Neural crest cell (in vitro differentiated cells): ENCODE measurements around the gene DOK6. TPM values are rescaled to one million over a fixed set of nuclear protein-coding genes. Genes with fewer than 3 reads are reported as not detected.

Experiments used
- DNase-seq: peaks from one replicate; pipeline ENCODE4 v3.0.0; 2021; ENCODE audit warnings: low read depth, mixed read lengths, low spot score
- H3K27ac Mint-ChIP-seq: one replicate; pipeline ENCODE4 v1.8.0; 2021; ENCODE audit warnings: mild to moderate bottlenecking, mixed read lengths; ENCODE audit not compliant: unreplicated experiment
- H3K27me3 Mint-ChIP-seq: 2 replicates; pipeline ENCODE4 v1.8.0; 2021; ENCODE audit warnings: low read depth, mild to moderate bottlenecking, mixed read lengths
- H3K36me3 Mint-ChIP-seq: 2 replicates; pipeline ENCODE4 v1.8.0; 2021; ENCODE audit warnings: low read depth, mild to moderate bottlenecking, mixed read lengths
- H3K4me1 Mint-ChIP-seq: 2 replicates; pipeline ENCODE4 v1.8.0; 2021; ENCODE audit warnings: mixed read lengths
- H3K4me3 Mint-ChIP-seq: one replicate; pipeline ENCODE4 v1.8.0; 2021; ENCODE audit warnings: mild to moderate bottlenecking, mixed read lengths
- H3K9me3 Mint-ChIP-seq: 2 replicates; pipeline ENCODE4 v1.8.0; 2021; ENCODE audit warnings: mixed read lengths
- total RNA-seq: library from RNA; stranded (reverse); gene quantifications from 2 replicates; pipeline ENCODE4 v1.2.1, GENCODE V29; 2021
- TF ChIP-seq, protein P1 (sequence below): fragments of 200-600 bp; sonication (generic); conservative IDR thresholded peaks from 2 replicates; pipeline ENCODE4 v1.5.0; 2021; ENCODE audit warnings: antibody characterized with exemption, mild to moderate bottlenecking

DOK6 gene
- total RNA-seq, 1 donor from 2014 or later = 3.6 TPM

- TF ChIP-seq, protein P1, sequence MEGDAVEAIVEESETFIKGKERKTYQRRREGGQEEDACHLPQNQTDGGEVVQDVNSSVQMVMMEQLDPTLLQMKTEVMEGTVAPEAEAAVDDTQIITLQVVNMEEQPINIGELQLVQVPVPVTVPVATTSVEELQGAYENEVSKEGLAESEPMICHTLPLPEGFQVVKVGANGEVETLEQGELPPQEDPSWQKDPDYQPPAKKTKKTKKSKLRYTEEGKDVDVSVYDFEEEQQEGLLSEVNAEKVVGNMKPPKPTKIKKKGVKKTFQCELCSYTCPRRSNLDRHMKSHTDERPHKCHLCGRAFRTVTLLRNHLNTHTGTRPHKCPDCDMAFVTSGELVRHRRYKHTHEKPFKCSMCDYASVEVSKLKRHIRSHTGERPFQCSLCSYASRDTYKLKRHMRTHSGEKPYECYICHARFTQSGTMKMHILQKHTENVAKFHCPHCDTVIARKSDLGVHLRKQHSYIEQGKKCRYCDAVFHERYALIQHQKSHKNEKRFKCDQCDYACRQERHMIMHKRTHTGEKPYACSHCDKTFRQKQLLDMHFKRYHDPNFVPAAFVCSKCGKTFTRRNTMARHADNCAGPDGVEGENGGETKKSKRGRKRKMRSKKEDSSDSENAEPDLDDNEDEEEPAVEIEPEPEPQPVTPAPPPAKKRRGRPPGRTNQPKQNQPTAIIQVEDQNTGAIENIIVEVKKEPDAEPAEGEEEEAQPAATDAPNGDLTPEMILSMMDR = no peak
- Mint-ChIP-seq H3K9me3 (peaks cover 3% of the 10 kb centered on the region), H3K4me1 (peaks cover 3% of the 10 kb centered on the region), H3K27ac (peak overlapping the region; percentile 78), H3K36me3 (no peaks in the 10 kb centered on the region), H3K27me3 (no peaks in the 10 kb centered on the region), H3K4me3 (no peak overlapping the region)
- no peak for DNase-seq
Measured at GRCh38 chr18:69626643-69627242, 226.1 kb downstream of the DOK6 start.

GRCh38 chr18:69628774-69629359 is 228.2 kb downstream of the DOK6 start:
- TF ChIP-seq, protein P1 = no peak
- Mint-ChIP-seq H3K9me3 (peaks cover 3% of the 10 kb centered on the region), H3K36me3 (no peaks in the 10 kb centered on the region), H3K27ac (no peak overlapping the region), H3K27me3 (no peaks in the 10 kb centered on the region), H3K4me3 (no peak overlapping the region), H3K4me1 (peaks cover 3% of the 10 kb centered on the region)
- no peak for DNase-seq

GRCh38 chr18:69631281-69631680 is 230.6 kb downstream of the DOK6 start:
- Mint-ChIP-seq H3K4me3 (no peak overlapping the region), H3K27me3 (no peaks in the 10 kb centered on the region), H3K36me3 (no peaks in the 10 kb centered on the region), H3K27ac (no peak overlapping the region), H3K4me1 (peaks cover 3% of the 10 kb centered on the region), H3K9me3 (peaks cover 3% of the 10 kb centered on the region)
- no peak for DNase-seq
- TF ChIP-seq, protein P1 = no peak

GRCh38 chr18:69635482-69635881 is 234.8 kb downstream of the DOK6 start:
- Mint-ChIP-seq H3K36me3 (no peaks in the 10 kb centered on the region), H3K9me3 (no peaks in the 10 kb centered on the region), H3K4me1 (peaks cover 5% of the 10 kb centered on the region), H3K27me3 (no peaks in the 10 kb centered on the region), H3K27ac (no peak overlapping the region), H3K4me3 (no peak overlapping the region)
- TF ChIP-seq, protein P1 = no peak
- no peak for DNase-seq

DNA sequence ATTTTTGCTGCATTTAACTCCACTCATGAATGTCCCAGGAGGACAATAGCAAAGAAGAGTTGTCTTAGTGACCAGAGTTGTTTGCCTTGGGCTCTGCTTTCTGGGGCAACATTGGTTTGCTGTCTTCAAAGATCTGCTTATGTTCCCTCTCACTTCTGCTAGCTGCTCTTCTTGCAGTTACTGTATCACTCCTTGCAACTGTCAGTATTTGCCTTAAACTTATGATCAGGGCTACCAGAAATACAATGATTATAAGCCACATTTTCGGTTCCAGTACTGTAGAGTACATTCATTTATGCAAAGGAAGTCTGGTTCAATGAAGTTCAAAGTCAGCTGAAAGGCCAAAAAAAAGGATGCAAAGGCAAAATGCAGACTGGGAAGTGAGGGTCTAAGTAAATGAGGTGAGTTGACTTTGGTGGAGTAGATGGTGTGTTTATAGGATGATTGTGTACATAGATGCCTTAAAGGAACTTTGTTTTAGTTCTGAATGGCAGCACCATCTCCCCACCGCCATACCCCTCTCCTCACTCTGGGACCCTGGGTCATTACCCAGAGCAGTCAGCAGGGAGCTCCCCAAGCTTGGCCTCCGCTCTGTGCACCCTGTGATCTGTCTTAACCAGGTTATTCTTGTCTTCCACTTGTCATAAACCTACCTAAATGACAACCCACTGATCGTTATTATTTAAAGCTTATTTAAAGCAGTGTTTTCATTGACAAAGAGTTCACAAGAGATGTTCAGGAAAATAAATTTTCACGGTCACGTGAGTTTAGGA is 236.0 kb downstream of the DOK6 start:
- TF ChIP-seq, protein P1 = peak; percentile 25
- Mint-ChIP-seq H3K27me3 (no peaks in the 10 kb centered on the region), H3K36me3 (no peaks in the 10 kb centered on the region), H3K4me3 (no peak overlapping the region), H3K9me3 (no peaks in the 10 kb centered on the region), H3K27ac (no peak overlapping the region), H3K4me1 (peaks cover 6% of the 10 kb centered on the region)
- DNase-seq = no peak
